Fibroblast of lung (primary cell): ENCODE measurements around the gene JMJD7. TPM values are rescaled to one million over a fixed set of nuclear protein-coding genes. Genes with fewer than 3 reads are reported as not detected.

Source experiments
- DNase-seq, 2 donors: peaks; one replicate each; pipeline versions ENCODE4 v3.0.0 to v3.0.0-alpha.2; 2010; ENCODE audit warnings: low read depth in 2 of 2
- H2AFZ ChIP-seq: 2 replicates; pipeline ENCODE4 v1.5.1; 2012; ENCODE audit warnings: low read length, control low read depth, inconsistent platforms
- H3K27ac ChIP-seq: 2 replicates; pipeline ENCODE4 v1.5.1; 2011; ENCODE audit warnings: low read length, control low read depth; ENCODE audit not compliant: insufficient read depth
- H3K27me3 ChIP-seq: 2 replicates; pipeline ENCODE4 v1.5.1; 2011; ENCODE audit warnings: mild to moderate bottlenecking, low read length; ENCODE audit not compliant: control insufficient read depth, insufficient read depth
- H3K36me3 ChIP-seq: 2 replicates; pipeline ENCODE4 v1.5.1; 2011; ENCODE audit warnings: low read length; ENCODE audit not compliant: control insufficient read depth, insufficient read depth
- H3K4me1 ChIP-seq: 2 replicates; pipeline ENCODE4 v1.5.1; 2011; ENCODE audit warnings: low read length; ENCODE audit not compliant: control insufficient read depth, insufficient read depth; ENCODE audit errors: extremely low read depth
- H3K4me2 ChIP-seq: 2 replicates; pipeline ENCODE4 v1.5.1; 2011; ENCODE audit warnings: low read length, control low read depth; ENCODE audit not compliant: insufficient read depth; ENCODE audit errors: extremely low read depth
- H3K4me3 ChIP-seq, 4 experiments: fragments of 200-600 bp in 1 of 4; sonication (generic) in 1 of 4; replicated peaks in 1 of 4; 2 replicates each; pipeline ENCODE4 v1.5.1; 2011 to 2016; ENCODE audit warnings: low read length in 4 of 4, low read depth in 3 of 4, mild to moderate bottlenecking in 3 of 4, control low read depth in 2 of 4, inconsistent platforms in 1 of 4, mixed read lengths in 1 of 4; ENCODE audit not compliant: insufficient read depth in 1 of 4; ENCODE audit errors: control extremely low read depth in 1 of 4
- H3K79me2 ChIP-seq: 2 replicates; pipeline ENCODE4 v1.5.1; 2012; ENCODE audit warnings: mild to moderate bottlenecking, low read length, inconsistent platforms; ENCODE audit not compliant: control insufficient read depth, insufficient read depth
- H3K9ac ChIP-seq: 2 replicates; pipeline ENCODE4 v1.5.1; 2011; ENCODE audit warnings: mild to moderate bottlenecking, low read length, control low read depth; ENCODE audit not compliant: insufficient read depth
- H3K9me3 ChIP-seq: 2 replicates; pipeline ENCODE4 v1.5.1; 2012; ENCODE audit warnings: low read depth, low read length; ENCODE audit not compliant: control insufficient read depth, insufficient read depth
- H4K20me1 ChIP-seq: 2 replicates; pipeline ENCODE4 v1.5.1; 2011; ENCODE audit warnings: low read length; ENCODE audit not compliant: control insufficient read depth, insufficient read depth; ENCODE audit errors: extremely low read depth
- CTCF ChIP-seq, 2 donors: IDR thresholded peaks in 1 of 2; conservative IDR thresholded peaks in 1 of 2; 1 replicate in 1 of 2; 2 replicates in 1 of 2; pipeline ENCODE4 v1.5.1; 2011 to 2012; ENCODE audit warnings: low read length in 2 of 2, control low read depth in 1 of 2, inconsistent platforms in 1 of 2, low read depth in 1 of 2, mild to moderate bottlenecking in 1 of 2
- EZH2 ChIP-seq: IDR thresholded peaks from 2 replicates; pipeline ENCODE4 v1.5.1; 2012; ENCODE audit warnings: low read length, control low read depth, mild to moderate bottlenecking; ENCODE audit errors: missing control alignments
- polyA plus RNA-seq, 2 donors: library from polyadenylated mRNA; depleted of rRNA in 1 of 2; stranded (reverse) in 1 of 2; unstranded in 1 of 2; fragments of >200 nt; gene quantifications; 2 replicates each; pipeline ENCODE4 v1.2.1, GENCODE V29; 2011 to 2012; ENCODE audit warnings: missing spikeins in 1 of 2
- total RNA-seq: library from RNA; depleted of rRNA; stranded (reverse); fragments of >200 nt; gene quantifications from 2 replicates; pipeline ENCODE4 v1.2.1, GENCODE V29; 2014

Gene JMJD7
- total and polyA plus RNA-seq, 2 donors (not counting 1 experiment from before 2014, with no cell fraction given), result 2.2 to 4.0 TPM

DNA sequence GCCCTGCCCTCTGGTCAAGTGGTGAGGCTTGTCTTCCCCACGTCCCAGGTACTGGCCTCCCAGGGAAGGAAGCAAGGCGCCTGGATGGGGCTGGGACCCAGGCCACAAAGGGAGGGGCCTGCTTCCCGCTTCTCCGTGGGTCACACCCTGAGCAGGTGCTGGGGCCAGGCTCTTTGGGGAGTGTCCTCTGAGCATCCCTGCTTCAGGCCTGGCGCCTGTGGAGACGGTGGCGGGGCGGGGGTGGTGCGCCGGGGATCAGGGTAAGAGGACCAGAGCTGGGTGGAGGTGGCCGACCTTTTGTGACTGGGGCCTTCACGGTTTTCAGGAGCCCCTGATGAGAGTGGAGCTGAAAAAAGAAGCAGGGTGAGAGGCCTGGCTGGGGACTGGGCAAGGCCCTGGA is 14.3 kb downstream of the JMJD7 start:
- Histone ChIP-seq H3K4me1 (no peaks in the 10 kb centered on the region), H3K9ac (no peak overlapping the region), H3K79me2 (no peaks in the 10 kb centered on the region), H3K27me3 (no peaks in the 10 kb centered on the region), H2AFZ (no peak overlapping the region), H3K9me3 (no peaks in the 10 kb centered on the region), H3K36me3 (no peaks in the 10 kb centered on the region), H3K27ac (no peak overlapping the region), H3K4me3 (no peak overlapping the region), H3K4me2 (no peak overlapping the region), H4K20me1 (no peaks in the 10 kb centered on the region)
- no peak for DNase-seq
- no peak for TF ChIP-seq CTCF (conservative IDR thresholded peaks at IDR 0.05 in 1 of 2, IDR thresholded peaks at IDR 0.05 in 1 of 2; ENCODE audit: low read depth in 1 of 2, low read length in 2 of 2)

DNA sequence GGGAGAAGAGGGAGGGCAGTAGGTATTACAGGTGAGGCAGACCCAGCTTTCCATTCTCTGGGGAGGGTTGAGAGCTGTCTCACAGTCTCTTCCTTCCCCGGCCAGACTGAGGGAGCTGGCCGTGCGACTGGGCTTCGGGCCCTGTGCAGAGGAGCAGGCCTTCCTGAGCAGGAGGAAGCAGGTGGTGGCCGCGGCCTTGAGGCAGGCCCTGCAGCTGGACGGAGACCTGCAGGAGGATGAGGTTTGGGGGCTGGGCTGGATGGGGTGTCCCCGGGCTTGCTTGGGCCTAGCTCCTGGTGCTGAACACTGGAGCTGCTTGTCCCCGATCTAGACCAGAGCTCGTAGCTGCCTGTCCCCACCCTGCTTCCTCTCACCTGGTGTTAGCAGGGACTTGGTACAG is 15.7 kb downstream of the JMJD7 start:
- H3K36me3 ChIP-seq, result peaks cover 2% of the 10 kb centered on the region
- no peaks in the 10 kb centered on the region for H3K79me2 ChIP-seq

DNA sequence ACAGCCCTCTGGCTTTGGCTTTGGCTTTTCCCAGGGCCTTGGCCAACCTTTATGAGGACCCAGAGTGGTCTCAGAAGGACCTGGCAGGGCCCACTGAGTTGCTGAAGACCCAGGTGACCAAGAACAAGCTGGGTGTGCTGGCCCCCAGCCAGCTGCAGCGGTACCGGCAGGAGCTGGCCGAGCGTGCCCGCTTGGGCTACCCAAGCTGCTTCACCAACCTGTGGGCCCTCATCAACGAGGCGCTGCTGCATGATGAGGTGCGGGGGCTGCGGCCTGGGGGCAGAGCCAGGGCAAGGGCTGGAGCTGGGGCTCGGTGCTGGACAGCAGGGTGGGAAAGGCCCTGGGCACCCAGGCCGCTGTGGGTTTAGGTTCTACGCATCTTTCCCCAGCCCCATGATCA is 16.9 kb downstream of the JMJD7 start:
- no peak overlapping the region for H3K27ac ChIP-seq
- H2AFZ ChIP-seq, result no peak overlapping the region
- H3K79me2 ChIP-seq, result no peaks in the 10 kb centered on the region
- no peaks in the 10 kb centered on the region for H4K20me1 ChIP-seq
- TF ChIP-seq CTCF (conservative IDR thresholded peaks at IDR 0.05 in 1 of 2, IDR thresholded peaks at IDR 0.05 in 1 of 2; ENCODE audit: low read depth in 1 of 2, low read length in 2 of 2) (no peak), EZH2 (no peak)
- no peaks in the 10 kb centered on the region for H3K9me3 ChIP-seq
- H3K36me3 ChIP-seq, result peaks cover 2% of the 10 kb centered on the region
- H3K9ac ChIP-seq, result no peak overlapping the region
- no peak for DNase-seq
- no peak overlapping the region for H3K4me2 ChIP-seq
- no peak overlapping the region for H3K4me3 ChIP-seq
- H3K27me3 ChIP-seq, result no peaks in the 10 kb centered on the region
- no peaks in the 10 kb centered on the region for H3K4me1 ChIP-seq

More for the DNA sequence above, 15.7 kb downstream of the JMJD7 start:
- Histone ChIP-seq H3K4me2 (no peak overlapping the region), H3K27ac (no peak overlapping the region), H3K9ac (no peak overlapping the region), H2AFZ (no peak overlapping the region), H4K20me1 (no peaks in the 10 kb centered on the region), H3K9me3 (no peaks in the 10 kb centered on the region), H3K4me1 (no peaks in the 10 kb centered on the region), H3K27me3 (no peaks in the 10 kb centered on the region), H3K4me3 (no peak overlapping the region)
- no peak for DNase-seq
- TF ChIP-seq CTCF (conservative IDR thresholded peaks at IDR 0.05 in 1 of 2, IDR thresholded peaks at IDR 0.05 in 1 of 2; ENCODE audit: low read depth in 1 of 2, low read length in 2 of 2) (no peak), EZH2 (no peak)
